CD4-positive, alpha-beta T cell treated with Interferon gamma for 1 hour (primary cell): ENCODE results near the gene SGIP1.

Experiments
- DNase-seq: peaks from one replicate; pipeline ENCODE4 v3.0.0-alpha.2; 2020

Gene SGIP1

GRCh38 chr1:66607458-66607857 is 73.5 kb downstream of the SGIP1 start:
- no peak for DNase-seq

GRCh38 chr1:66613187-66613586 is 79.2 kb downstream of the SGIP1 start:
- no peak for DNase-seq

DNA sequence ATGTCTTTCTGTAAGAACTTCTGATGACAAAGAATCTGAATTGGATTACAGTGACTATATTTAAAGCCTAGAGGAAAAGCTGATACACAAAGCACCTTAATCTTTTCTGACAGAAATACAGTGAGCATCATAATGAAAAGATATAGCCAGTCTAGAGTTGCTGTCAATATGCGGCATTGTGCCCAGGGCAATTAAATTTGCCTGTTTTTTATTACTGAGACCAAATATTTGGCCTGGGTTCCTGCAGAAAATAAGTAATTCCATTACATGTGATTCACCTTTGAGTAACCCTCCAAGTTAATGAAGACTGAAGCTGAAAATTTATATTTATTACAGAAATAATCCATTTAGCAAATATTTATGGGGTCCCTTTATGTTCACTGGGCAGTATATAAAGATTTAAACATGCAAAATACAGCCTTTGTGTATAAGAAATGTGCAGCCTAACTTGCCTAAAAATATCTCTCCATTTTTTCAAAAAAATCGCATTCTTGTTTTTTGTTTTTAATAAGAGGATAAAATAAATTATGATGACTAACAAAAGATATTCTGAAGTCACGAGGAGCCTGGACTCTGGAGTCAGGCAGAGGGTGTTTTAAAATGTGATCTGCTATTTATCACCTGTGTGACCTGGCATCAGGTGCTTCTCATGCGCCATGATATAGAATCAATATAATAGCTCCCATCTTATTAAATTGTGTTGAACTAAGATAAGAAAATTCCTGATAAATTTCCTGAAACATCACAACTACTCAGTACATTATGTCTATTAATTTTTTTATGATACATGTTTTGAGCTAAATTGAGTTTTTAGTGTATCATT is 83.6 kb downstream of the SGIP1 start:
- no peak for DNase-seq

- no peak for DNase-seq
Observed at GRCh38 chr1:66618390-66618789, 84.4 kb downstream of the SGIP1 start.

GRCh38 chr1:66623812-66624211 is 89.9 kb downstream of the SGIP1 start:
- DNase-seq: no peak

- no peak for DNase-seq
Observed at GRCh38 chr1:66624412-66625060, 90.6 kb downstream of the SGIP1 start.

DNA sequence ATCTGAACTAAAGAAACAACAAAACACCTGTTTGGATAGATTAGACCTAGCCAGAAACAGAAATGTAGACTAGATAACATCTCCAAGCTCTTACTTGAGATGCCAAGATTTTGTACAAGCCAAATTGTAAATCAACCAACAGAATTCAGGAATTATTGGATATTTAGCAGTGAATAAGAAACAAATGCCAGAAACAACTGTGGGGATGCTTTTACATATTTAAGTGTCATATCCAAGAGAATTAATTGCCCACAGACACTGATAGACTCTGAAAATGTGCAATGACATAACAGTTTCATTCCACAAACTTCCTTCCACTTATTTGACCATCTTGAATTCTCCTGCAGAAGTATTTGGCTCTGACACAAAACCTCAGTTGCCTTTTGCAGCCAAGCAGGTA is 92.3 kb downstream of the SGIP1 start:
- no peak for DNase-seq

DNA sequence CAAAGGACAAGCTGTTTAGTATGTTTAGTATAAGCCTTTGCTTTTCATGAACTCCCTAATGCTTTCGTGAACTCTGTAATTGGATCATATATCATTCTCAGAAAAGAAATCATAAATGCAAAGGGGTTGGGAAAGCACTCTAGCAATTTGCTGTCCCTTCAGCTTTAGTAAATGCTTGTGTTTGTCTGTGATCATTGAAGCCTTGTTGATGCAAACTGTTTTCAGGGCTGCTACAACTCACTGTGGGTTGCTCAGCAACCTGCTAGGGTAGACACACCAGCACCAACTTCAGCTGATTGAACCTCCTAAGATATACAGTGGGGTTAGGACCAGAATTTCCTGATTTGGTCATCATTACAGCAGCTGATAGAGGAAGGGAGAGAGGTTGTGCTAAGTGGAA is 95.0 kb downstream of the SGIP1 start:
- DNase-seq: no peak

DNA sequence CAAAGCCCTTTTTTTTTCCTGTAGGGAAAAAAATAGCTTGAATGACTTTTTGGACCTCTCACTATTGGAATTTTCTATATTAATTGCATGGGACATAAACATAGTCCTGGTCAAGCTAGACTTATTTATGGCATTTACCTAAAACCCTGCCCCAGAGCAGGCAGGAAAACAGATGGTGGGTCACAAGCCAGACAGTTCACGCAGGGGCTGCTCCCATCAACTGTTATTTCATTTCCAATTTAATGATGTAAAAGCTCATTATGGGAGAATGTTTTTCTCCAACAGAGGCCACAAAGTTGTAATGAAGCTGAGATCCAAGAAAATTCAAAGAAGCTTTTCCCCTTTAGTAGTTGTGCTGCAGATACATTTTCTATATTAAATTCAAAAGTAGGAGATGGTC is 99.2 kb downstream of the SGIP1 start:
- no peak for DNase-seq

- no peak for DNase-seq
Observed at GRCh38 chr1:66637146-66637545, 103.2 kb downstream of the SGIP1 start.

DNA sequence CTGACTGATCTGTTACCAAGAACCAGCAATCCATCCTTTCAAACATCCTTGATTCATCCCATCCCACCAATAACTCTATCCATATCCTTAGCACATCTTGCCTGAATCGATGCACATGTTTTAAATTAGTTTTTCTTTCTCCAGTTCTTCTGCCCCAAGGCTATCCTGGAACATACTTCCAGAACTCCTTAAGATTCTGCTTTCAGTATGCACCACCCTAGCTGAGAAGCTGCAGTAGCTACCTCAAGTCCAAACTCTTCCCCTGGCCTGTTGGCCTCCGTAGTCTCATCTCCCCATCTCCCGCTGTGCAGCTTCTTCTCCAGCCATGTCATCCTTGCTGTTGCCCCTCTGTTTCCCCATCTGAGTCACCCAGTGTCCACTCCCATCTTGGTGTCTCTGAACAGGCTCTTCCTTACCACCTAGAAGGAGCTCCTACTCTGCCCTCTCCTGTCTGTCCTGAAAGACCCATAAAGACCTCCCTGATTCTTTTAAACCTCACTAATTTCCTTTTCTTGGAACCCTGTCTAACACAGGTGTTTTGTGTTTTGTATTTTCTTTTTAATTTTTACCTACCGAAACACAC is 108.0 kb downstream of the SGIP1 start:
- DNase-seq: no peak

GRCh38 chr1:66642992-66643391 is 109.0 kb downstream of the SGIP1 start:
- no peak for DNase-seq

GRCh38 chr1:66644331-66644730 is 110.4 kb downstream of the SGIP1 start:
- DNase-seq: no peak

DNA sequence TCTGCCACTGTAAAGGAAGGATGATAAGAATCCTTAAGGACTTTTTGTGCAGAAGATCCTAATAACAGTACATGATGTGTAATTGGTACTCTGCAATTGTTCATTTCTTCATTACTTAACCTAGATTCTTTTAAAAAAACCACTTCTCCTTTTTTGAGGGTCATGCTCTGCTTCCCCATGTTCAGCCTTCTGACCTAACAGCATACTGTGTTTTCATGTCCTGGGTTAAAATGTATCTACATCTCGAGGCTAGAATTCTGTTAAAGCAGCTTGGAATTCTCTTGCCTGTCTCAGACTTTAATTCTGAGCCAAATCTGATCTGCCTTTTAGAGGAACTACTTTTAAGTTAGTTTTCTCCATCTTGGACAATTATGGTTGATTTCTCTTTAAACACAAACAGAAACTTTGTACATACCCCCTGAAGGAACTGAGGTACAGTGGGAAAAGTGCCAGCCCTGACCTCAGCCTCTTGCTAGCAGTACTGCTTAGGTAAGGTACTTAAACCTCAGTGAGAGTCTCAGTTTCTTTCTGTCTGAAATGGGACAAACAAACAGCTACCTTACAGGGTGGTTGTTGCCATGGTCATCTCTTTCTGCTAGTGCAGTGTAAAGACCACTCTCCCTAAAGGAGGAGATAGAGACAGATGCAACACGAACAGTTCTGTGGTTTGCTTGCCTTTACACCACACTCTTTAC is 115.1 kb downstream of the SGIP1 start:
- no peak for DNase-seq

GRCh38 chr1:66652556-66652955 is 118.6 kb downstream of the SGIP1 start:
- no peak for DNase-seq

DNA sequence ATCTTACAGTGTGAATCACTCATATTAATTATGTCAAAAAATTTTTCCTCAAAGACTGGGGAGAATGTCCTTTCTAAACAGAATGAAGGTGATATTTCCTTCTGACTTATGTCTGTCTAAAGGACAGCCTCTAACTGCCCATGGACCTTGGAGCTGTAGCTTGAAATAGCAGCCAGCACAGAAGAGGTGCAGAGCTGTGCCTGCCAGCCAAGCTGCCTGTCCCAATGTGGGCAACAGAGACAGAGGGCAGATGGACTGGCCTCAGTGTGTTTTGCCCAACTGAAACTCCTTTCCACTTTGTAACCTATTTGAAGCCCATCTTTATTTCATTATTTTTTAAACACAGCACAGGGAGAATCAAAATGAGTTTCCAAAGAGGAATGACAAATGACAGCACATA is 120.7 kb downstream of the SGIP1 start:
- DNase-seq: no peak

DNA sequence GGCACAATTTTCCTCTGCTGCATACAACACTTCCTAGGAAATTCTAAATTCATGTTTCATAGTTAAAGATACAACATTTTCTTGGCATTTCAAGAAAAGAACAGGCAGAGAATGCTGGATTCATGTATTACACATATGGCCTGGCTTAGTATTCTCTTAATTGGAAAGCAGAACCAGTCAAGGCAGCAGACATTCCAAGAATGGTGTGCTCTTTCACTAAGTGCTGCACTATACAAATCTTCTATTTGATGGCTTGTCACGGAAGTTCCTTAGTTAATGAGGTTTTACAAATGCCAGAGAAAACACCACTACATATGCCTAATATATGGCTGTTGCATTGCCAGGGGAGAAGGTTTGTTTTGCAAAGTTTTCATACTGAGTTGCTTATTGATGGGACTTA is 137.5 kb downstream of the SGIP1 start:
- DNase-seq: no peak

- no peak for DNase-seq
Observed at GRCh38 chr1:66676613-66677298, 142.8 kb downstream of the SGIP1 start.

GRCh38 chr1:66678146-66678545 is 144.2 kb downstream of the SGIP1 start:
- no peak for DNase-seq

DNA sequence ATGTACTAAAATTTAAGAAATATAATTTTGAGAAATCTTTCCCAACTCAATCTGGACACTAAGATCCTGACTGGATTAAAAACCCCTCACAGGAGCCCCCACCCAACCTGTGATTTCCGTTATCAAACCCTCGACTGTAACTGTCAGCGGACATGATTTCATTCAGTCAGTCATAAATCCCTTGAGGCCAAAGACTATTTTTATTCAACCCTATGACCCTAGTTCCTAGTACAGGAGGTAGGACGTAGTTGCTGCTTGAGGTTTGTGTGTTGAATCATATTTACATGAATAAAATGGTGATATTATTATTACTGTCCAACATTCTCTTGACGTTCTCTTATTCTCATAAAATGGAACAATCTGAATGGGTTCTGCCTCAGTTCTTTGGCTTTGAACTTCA is 145.2 kb downstream of the SGIP1 start:
- DNase-seq: no peak

GRCh38 chr1:66681686-66682085 is 147.7 kb downstream of the SGIP1 start:
- DNase-seq: no peak

DNA sequence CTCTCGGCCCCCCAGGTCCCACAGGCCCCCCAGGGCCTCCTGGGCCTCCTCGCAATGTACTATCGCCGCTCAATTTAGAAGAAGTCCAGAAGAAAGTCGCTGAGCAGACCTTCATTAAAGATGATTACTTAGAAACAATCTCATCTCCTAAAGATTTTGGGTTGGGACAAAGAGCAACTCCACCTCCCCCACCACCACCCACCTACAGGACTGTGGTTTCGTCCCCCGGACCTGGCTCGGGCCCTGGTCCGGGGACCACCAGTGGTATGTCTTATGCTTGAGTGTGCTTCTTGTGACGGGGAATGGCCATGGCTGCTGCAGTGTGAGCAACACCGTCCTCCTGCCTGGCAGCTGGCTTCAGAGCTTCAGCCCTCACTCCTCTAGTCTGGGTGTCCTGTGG is 148.2 kb downstream of the SGIP1 start:
- no peak for DNase-seq

- DNase-seq: no peak
Observed at GRCh38 chr1:66684353-66684752, 150.4 kb downstream of the SGIP1 start.
